Measurements from ENCODE around the gene CDH3.

Gene CDH3

GRCh38 chr16:68660359-68660795, 15.3 kb downstream of the CDH3 start:
- TF ChIP-seq, protein P1, sequence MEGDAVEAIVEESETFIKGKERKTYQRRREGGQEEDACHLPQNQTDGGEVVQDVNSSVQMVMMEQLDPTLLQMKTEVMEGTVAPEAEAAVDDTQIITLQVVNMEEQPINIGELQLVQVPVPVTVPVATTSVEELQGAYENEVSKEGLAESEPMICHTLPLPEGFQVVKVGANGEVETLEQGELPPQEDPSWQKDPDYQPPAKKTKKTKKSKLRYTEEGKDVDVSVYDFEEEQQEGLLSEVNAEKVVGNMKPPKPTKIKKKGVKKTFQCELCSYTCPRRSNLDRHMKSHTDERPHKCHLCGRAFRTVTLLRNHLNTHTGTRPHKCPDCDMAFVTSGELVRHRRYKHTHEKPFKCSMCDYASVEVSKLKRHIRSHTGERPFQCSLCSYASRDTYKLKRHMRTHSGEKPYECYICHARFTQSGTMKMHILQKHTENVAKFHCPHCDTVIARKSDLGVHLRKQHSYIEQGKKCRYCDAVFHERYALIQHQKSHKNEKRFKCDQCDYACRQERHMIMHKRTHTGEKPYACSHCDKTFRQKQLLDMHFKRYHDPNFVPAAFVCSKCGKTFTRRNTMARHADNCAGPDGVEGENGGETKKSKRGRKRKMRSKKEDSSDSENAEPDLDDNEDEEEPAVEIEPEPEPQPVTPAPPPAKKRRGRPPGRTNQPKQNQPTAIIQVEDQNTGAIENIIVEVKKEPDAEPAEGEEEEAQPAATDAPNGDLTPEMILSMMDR (conservative IDR thresholded peaks at IDR 0.05) = no peak
- no peak for TF ChIP-seq ZFX (IDR thresholded peaks at IDR 0.05)
- no peak overlapping the region for H3K27ac ChIP-seq

- no peak for TF ChIP-seq ZFX (IDR thresholded peaks at IDR 0.05)
- TF ChIP-seq, protein P1 (conservative IDR thresholded peaks at IDR 0.05) = no peak
- no peak overlapping the region for H3K27ac ChIP-seq
These were observed 16.9 kb downstream of the CDH3 start for GRCh38 chr16:68662035-68662434.

DNA sequence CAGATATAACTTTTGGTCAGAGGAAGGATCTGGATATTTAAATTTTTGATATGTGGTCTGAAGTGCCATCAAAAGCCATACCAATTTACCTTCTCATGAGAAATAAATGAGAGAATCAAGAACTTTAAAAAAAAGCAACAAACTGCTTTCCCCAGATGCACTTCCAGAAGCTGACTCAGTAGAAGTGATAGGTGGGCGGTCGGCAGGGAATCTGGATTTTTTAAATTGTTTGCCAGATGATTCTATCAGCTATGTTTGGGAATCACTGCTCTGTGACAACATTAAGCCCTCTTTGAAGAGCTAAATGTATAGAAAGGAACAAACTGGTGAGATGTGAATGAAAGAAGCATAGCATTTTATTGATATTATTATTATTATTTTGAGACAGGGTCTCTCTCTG, 19.2 kb downstream of the CDH3 start:
- TF ChIP-seq ZFX (IDR thresholded peaks at IDR 0.05) = no peak
- TF ChIP-seq, protein P1 (conservative IDR thresholded peaks at IDR 0.05) = no peak
- no peak overlapping the region for H3K27ac ChIP-seq

DNA sequence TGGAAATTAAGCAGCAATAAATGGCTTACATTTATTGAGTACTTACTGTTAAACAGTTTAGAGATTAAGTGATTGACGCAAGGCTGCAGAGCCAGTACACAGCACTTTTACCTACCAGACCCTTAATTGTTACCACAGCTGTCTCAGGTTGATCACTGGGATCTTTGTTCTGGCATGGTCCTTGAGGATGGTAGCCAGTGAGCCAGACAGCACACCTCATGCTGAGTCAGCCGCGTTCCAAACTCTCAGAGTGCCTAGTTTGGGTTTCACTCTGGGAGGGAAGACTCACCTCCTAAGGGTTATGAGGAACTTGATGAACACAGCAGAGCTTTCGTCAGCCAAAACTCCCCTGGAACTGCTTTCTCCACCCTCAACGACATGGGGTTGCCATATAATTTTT, 20.4 kb downstream of the CDH3 start:
- TF ChIP-seq ZFX (IDR thresholded peaks at IDR 0.05) = no peak
- TF ChIP-seq, protein P1 (conservative IDR thresholded peaks at IDR 0.05) = no peak
- no peak overlapping the region for H3K27ac ChIP-seq

DNA sequence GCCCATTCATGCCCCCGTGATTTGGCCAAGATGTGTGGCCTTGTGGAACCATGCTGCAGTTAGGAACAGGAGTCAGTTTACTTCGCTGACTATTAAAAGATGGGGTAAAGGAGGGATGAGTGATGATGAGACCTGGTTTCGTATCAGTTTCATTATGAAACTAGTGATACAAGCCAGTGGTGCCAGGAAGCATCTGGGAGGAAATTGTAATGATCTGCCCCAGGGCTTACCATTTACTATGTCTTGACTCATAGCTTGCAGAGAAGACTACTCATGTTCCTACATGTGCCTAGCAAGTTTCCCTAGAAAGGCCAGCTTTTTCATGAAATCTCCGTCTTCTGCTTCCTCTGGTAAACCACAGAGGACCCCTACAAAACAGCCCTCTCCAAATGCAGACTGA, 23.2 kb downstream of the CDH3 start:
- TF ChIP-seq, protein P1 (conservative IDR thresholded peaks at IDR 0.05) = no peak
- TF ChIP-seq ZFX (IDR thresholded peaks at IDR 0.05) = no peak
- H3K27ac ChIP-seq = no peak overlapping the region

DNA sequence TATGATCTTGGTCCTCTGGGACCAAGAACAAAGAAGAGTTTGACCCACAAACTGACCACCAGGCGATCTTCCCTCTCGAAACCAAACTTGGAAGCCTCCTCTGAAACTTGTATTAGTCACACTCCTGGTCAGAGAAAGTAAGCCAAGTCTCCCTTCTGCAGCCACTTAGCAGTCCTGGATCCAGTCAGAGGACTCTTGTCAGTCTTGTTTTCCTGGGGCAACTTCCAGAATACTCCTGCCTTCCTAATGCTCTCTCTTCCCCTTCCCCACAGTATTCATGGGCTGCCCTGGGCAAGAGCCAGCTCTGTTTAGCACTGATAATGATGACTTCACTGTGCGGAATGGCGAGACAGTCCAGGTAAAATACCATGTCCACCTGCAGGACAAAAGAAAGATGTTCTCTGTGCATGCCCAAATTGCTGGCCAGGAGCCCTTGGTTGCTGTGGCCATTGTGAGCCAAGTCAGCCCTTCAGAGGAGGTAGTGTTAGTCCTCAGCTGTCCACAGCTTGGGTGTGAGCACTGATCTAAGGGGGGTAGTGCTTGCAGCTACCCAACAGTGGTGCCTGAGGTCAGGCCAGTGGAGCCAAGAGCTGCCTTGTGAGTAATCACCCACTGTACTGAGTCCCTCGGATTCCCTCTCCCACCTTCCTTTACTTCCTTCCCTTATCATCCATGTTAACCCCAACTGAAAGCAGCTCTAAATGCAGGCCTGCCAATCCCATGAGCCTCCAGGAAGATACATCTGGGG, 31.2 kb downstream of the CDH3 start:
- no peak overlapping the region for H3K27ac ChIP-seq
- TF ChIP-seq, protein P1 (conservative IDR thresholded peaks at IDR 0.05) = no peak
- no peak for TF ChIP-seq ZFX (IDR thresholded peaks at IDR 0.05)

DNA sequence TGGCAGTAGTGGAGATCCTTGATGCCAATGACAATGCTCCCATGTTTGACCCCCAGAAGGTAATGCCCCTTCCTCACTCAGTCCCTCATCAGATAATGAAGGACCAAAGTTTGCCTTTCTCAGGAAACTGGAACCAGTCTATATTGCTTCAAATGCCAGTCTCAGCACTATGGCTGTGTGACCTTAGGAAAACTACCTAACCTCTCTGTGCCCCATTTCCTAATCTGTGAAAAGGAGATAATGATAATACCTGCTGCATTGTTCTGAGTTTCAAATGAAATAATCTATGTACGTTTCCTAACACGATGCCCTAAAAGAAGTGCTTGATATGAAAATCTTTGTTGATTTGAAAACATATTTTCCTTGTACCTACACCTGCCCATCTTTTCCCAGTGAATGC, 35.9 kb downstream of the CDH3 start:
- no peak overlapping the region for H3K27ac ChIP-seq
- TF ChIP-seq ZFX (IDR thresholded peaks at IDR 0.05) = no peak
- TF ChIP-seq, protein P1 (conservative IDR thresholded peaks at IDR 0.05) = no peak
